K562 (cell line): ENCODE measurements around the gene SPATC1L. TPM values are rescaled to one million over a fixed set of nuclear protein-coding genes. Genes with fewer than 3 reads are reported as not detected.

Experiments used
- ATAC-seq: fragments of 200-7000 bp; cut with Tn5 transposase; 3 replicates; pipeline ENCODE4 v1.9.1; 2020; ENCODE audit warnings: moderate library complexity
- BruUV-seq: library from RNA; stranded (reverse); fragments of 400-500 nt; replicated peaks from 2 replicates; lab custom pipeline; 2021; lab: Mats Ljungman, UMichigan
- CTCF ChIA-PET: fragments of 300-600 bp; formaldehyde crosslinking; extraction: SDS; loops from one replicate; lab custom pipeline; 2021; ENCODE audit warnings: low intra/inter-chr PET ratio; lab: Yijun Ruan, JAX
- POLR2A ChIA-PET: fragments of 300-600, 350-650 bp; sonication (Branson Sonifier 250); formaldehyde crosslinking; extraction: SDS; loops from one replicate; lab custom pipeline; 2021; ENCODE audit warnings: antibody characterized with exemption, inconsistent platforms; lab: Yijun Ruan, JAX
- DNase-seq, 4 experiments: peaks; one replicate each; pipeline versions ENCODE4 v3.0.0 to v3.0.0-alpha.2; 2011 to 2018; ENCODE audit warnings: low spot score in 3 of 4, mixed read lengths in 3 of 4; ENCODE audit errors: extremely low read depth in 1 of 4
- FAIRE-seq: peaks from 2 replicates; lab custom pipeline; 2011; peaks lifted over from hg19 to GRCh38; lab: Jason Lieb, UNC
- H2AFZ ChIP-seq: 2 replicates; pipeline ENCODE4 v1.6.0; 2011; ENCODE audit warnings: low read depth, low read length, control low read depth, inconsistent platforms
- H3K27ac ChIP-seq: fragments of 200-600 bp; 3 replicates; pipeline ENCODE4 v1.8.0; 2011; ENCODE audit warnings: low read depth, mild to moderate bottlenecking, control low read depth, inconsistent platforms, low read length, moderate library complexity, mixed read lengths; ENCODE audit errors: extremely low read depth
- H3K27me3 ChIP-seq, 2 experiments: fragments of 300-600 bp in 1 of 2; 2 replicates in 1 of 2; 3 replicates in 1 of 2; pipeline versions ENCODE4 v1.6.0 to v1.8.0; 2011; ENCODE audit warnings: inconsistent platforms in 2 of 2, low read length in 2 of 2, mild to moderate bottlenecking in 1 of 2, mixed read lengths in 1 of 2, moderate library complexity in 1 of 2; ENCODE audit not compliant: control insufficient read depth in 2 of 2, insufficient read depth in 2 of 2
- H3K36me3 ChIP-seq: fragments of 300-600 bp; 3 replicates; pipeline ENCODE4 v1.8.0; 2011; ENCODE audit warnings: mild to moderate bottlenecking, low read length, inconsistent platforms; ENCODE audit not compliant: control insufficient read depth, insufficient read depth
- H3K4me1 ChIP-seq, 2 experiments: fragments of 200-600 bp in 1 of 2; replicated peaks in 1 of 2; 2 replicates in 1 of 2; 3 replicates in 1 of 2; pipeline versions ENCODE4 v1.5.1 to v1.8.0; 2011; ENCODE audit warnings: inconsistent platforms in 2 of 2, low read length in 2 of 2, mild to moderate bottlenecking in 1 of 2, mixed read lengths in 1 of 2, moderate library complexity in 1 of 2; ENCODE audit not compliant: control insufficient read depth in 2 of 2, insufficient read depth in 2 of 2
- H3K4me2 ChIP-seq: 2 replicates; pipeline ENCODE4 v1.6.1; 2011; ENCODE audit warnings: low read length, control low read depth, inconsistent platforms, mixed read lengths; ENCODE audit not compliant: insufficient read depth
- H3K4me3 ChIP-seq: fragments of 200-600 bp; sonication (generic), shearing (Covaris generic); 2 replicates; pipeline ENCODE4 v1.5.1; 2016; ENCODE audit warnings: control low read depth, inconsistent platforms
- H3K79me2 ChIP-seq: fragments of 200-600 bp; 3 replicates; pipeline ENCODE4 v1.8.0; 2011; ENCODE audit warnings: low read length, inconsistent platforms; ENCODE audit not compliant: control insufficient read depth, insufficient read depth
- H3K9ac ChIP-seq, 2 experiments: 2 replicates each; pipeline versions ENCODE4 v1.6.0 to v1.6.1; 2011; ENCODE audit warnings: low read depth in 2 of 2, low read length in 2 of 2, control low read depth in 1 of 2, inconsistent platforms in 1 of 2, mild to moderate bottlenecking in 1 of 2, mixed read lengths in 1 of 2; ENCODE audit not compliant: insufficient read depth in 1 of 2
- H3K9me1 ChIP-seq: one replicate; pipeline ENCODE4 v1.6.0; 2011; ENCODE audit warnings: inconsistent platforms, mild to moderate bottlenecking, low read length, moderate library complexity; ENCODE audit not compliant: control insufficient read depth, insufficient read depth
- H3K9me3 ChIP-seq: replicated peaks from 2 replicates; pipeline ENCODE4 v1.5.1; 2011; ENCODE audit warnings: low read depth, low read length, inconsistent platforms; ENCODE audit not compliant: control insufficient read depth, insufficient read depth
- H4K20me1 ChIP-seq: replicated peaks from 2 replicates; pipeline ENCODE4 v1.6.1; 2011; ENCODE audit warnings: low read length, inconsistent platforms, mixed read lengths; ENCODE audit not compliant: control insufficient read depth, insufficient read depth
- BHLHE40 ChIP-seq: IDR thresholded peaks from 2 replicates; pipeline ENCODE4 v1.6.1; 2011; ENCODE audit warnings: low read length, improper control_type of control experiment
- BRCA1 ChIP-seq, 2 experiments: fragments of 450-650 bp in 1 of 2; sonication (generic) in 1 of 2; formaldehyde crosslinking in 1 of 2; IDR thresholded peaks; 2 replicates each; pipeline versions ENCODE4 v1.5.0 to v1.6.1; 2017 to 2020; ENCODE audit warnings: mild to moderate bottlenecking in 1 of 2, missing genetic modification reagents in 1 of 2
- ELF1 ChIP-seq: fragments of 200-800 bp; sonication (Bioruptor generic); IDR thresholded peaks from 2 replicates; pipeline ENCODE4 v1.6.1; 2016; ENCODE audit warnings: missing genetic modification characterization, missing compliant biosample characterization
- GABPA ChIP-seq: fragments of 200-800 bp; sonication (Bioruptor generic); conservative IDR thresholded peaks from 2 replicates; pipeline ENCODE4 v1.6.1; 2016; ENCODE audit warnings: low read depth, missing genetic modification characterization, missing compliant biosample characterization
- L3MBTL2 ChIP-seq: fragments of 450-650 bp; IDR thresholded peaks from 2 replicates; pipeline ENCODE4 v1.6.1; 2016; ENCODE audit warnings: mild to moderate bottlenecking, moderate library complexity
- RNF2 ChIP-seq: sonication (generic); IDR thresholded peaks from 2 replicates; pipeline ENCODE4 v1.6.1; 2016
- RUNX1 ChIP-seq: sonication (generic); IDR thresholded peaks from 2 replicates; pipeline ENCODE4 v1.6.1; 2016; ENCODE audit warnings: antibody characterized with exemption, low read depth
- ZKSCAN3 ChIP-seq: fragments of 250-450 bp; sonication (Bioruptor Pico); IDR thresholded peaks from 2 replicates; pipeline ENCODE4 v1.4.0; 2020
- ZNF785 ChIP-seq: fragments of 250-450 bp; sonication (Bioruptor Pico); IDR thresholded peaks from 2 replicates; pipeline ENCODE4 v1.4.0; 2020; ENCODE audit warnings: mild to moderate bottlenecking
- ZSCAN29 ChIP-seq: fragments of 450-650 bp; IDR thresholded peaks from 2 replicates; pipeline ENCODE4 v1.6.1; 2017
- WGBS: fragments of 100-300 bp; shearing (Covaris generic); methylation state at CpG from one replicate; pipeline ENCODE4 v1.1.6; 2016; ENCODE audit warnings: low coverage, mixed read lengths; ENCODE audit not compliant: insufficient coverage; ENCODE audit errors: missing lambda C conversion rate; 5-methylcytosine and 5-hydroxymethylcytosine counted together
- in situ Hi-C: fragments of 300-500 bp; cut with MboI; formaldehyde crosslinking; loops from 4 replicates; pipeline ENCODE4 v1.15.0; 2018; ENCODE audit warnings: inconsistent platforms, mixed read lengths
- intact Hi-C: fragments of 100-400 bp; cut with micrococcal nuclease; formaldehyde crosslinking; loops from 2 replicates; pipeline ENCODE4 v1.14.2; 2022
- polyA plus RNA-seq, 8 experiments: library from polyadenylated mRNA; depleted of rRNA in 4 of 8; stranded (reverse) in 5 of 8; unstranded in 3 of 8; fragments of >200 nt; fragmentation: Nextera tagmentation in 2 of 8; fragmentation: Illumina TruSeq in 1 of 8; extraction: Ambion mirVana in 2 of 8; extraction: Trizol in 1 of 8; gene quantifications; 2 replicates each; pipeline versions ENCODE4 v1.2.1 to v1.2.3, GENCODE V29; 2011 to 2014; ENCODE audit warnings: inconsistent platforms in 1 of 8, missing spikeins in 1 of 8
- total RNA-seq, 7 experiments: library from RNA; depleted of rRNA in 6 of 7; stranded (reverse); fragments of >200 nt in 6 of 7; fragmentation: Illumina TruSeq in 2 of 7; extraction: Trizol in 2 of 7; gene quantifications; 2 replicates each; pipeline versions ENCODE4 v1.2.1 to v1.2.3, GENCODE V29; 2011 to 2021; ENCODE audit warnings: low replicate concordance in 1 of 7

SPATC1L gene
- total and polyA plus RNA-seq, 9 of the 15 experiments (the other 6 are each of a cell fraction or from before 2014, with no cell fraction given), result 0.14 to 121 (median 34.0) TPM; not detected in 1

GRCh38 chr21:46157396-46157986, 26.8 kb downstream of the SPATC1L start:
- H3K27me3 ChIP-seq, result no peaks in the 10 kb centered on the region
- DNase-seq (no peak), ATAC-seq (no peak)
- TF ChIP-seq RUNX1 (no peak), BRCA1 (IDR thresholded peaks at IDR 0.05) (no peak), BRCA1 (CRISPR knock-in tag; IDR thresholded peaks at IDR 0.05) (no peak), L3MBTL2 (no peak), RNF2 (no peak), BHLHE40 (no peak), GABPA (no peak), ELF1 (tag) (no peak), ZSCAN29 (no peak), ZKSCAN3 (CRISPR knock-in tag) (no peak), ZNF785 (CRISPR knock-in tag) (no peak)
- TF ChIP-seq, all 486 proteins: peak for 0
- H3K4me2 ChIP-seq, result no peak overlapping the region
- peaks cover 10% of the 10 kb centered on the region; the same call in 1 of the 2 replicates for H3K9me3 ChIP-seq
- POLR2A ChIA-PET, result interaction anchor here (1.0 to 1.1 kb wide), 2 partner anchors 16 to 79 kb away, joined by 4 read pairs; no protein-coding TSS in a partner anchor
- FAIRE-seq, result no peak
- WGBS, result 76% methylated on average over 10 of the region's 12 CpGs
- CTCF ChIA-PET, result no interaction called here
- intact Hi-C loops, result no loop called here
- no peak overlapping the region for H3K4me3 ChIP-seq
- no peak overlapping the region for H3K9ac ChIP-seq
- in situ Hi-C loops, result no loop called here
- BruUV-seq, result no TSS peak
- no peaks in the 10 kb centered on the region for H4K20me1 ChIP-seq
- no peak overlapping the region for H2AFZ ChIP-seq
- H3K27ac ChIP-seq, result no peak overlapping the region
- H3K9me1 ChIP-seq, result no peaks in the 10 kb centered on the region
- peaks cover 15 to 62% of the 10 kb centered on the region in 2 experiments for H3K4me1 ChIP-seq
- H3K79me2 ChIP-seq, result 0 out of 3 replicates have a peak, but pooled peaks cover 4% of the 10 kb centered on the region
- peaks cover 48% of the 10 kb centered on the region; the same call in 2 of the 3 replicates for H3K36me3 ChIP-seq
